B cell (primary cell): ENCODE data around the gene PMPCA. TPM values are rescaled to one million over a fixed set of nuclear protein-coding genes. Genes with fewer than 3 reads are reported as not detected.

Experiments
- ATAC-seq: fragments of 200-7000 bp; cut with Tn5 transposase; one replicate; pipeline ENCODE4 v1.10.0; 2021; ENCODE audit warnings: low read depth, mild to moderate bottlenecking, moderate number of reproducible peaks, moderate library complexity
- CTCF ChIA-PET: fragments of 350-600 bp; sonication (Branson Sonifier 250); formaldehyde crosslinking; loops from one replicate; lab custom pipeline; 2021; ENCODE audit warnings: antibody characterized with exemption, inconsistent platforms; lab: Charles Lee
- POLR2A ChIA-PET: fragments of 350-600 bp; sonication (Branson Sonifier 250); formaldehyde crosslinking; loops from one replicate; lab custom pipeline; 2021; ENCODE audit warnings: antibody characterized with exemption; lab: Charles Lee
- DNase-seq: peaks from one replicate; pipeline ENCODE4 v3.0.0; 2013
- H2AFZ ChIP-seq: 2 replicates; pipeline ENCODE4 v1.6.1; 2012; ENCODE audit warnings: mild to moderate bottlenecking, low read depth, low read length; ENCODE audit not compliant: insufficient read depth, poor library complexity, severe bottlenecking
- H3K27ac ChIP-seq, 2 donors: 1 replicate in 1 of 2; 2 replicates in 1 of 2; pipeline ENCODE4 v1.5.1; 2012 to 2013; ENCODE audit warnings: low read length in 2 of 2, mild to moderate bottlenecking in 2 of 2, moderate library complexity in 1 of 2
- H3K27me3 ChIP-seq, 4 experiments: fragments of 200-600 bp in 1 of 4; sonication (generic) in 1 of 4; replicated peaks in 1 of 4; 1 replicate in 2 of 4; 2 replicates in 2 of 4; pipeline versions ENCODE4 v1.6.1 to v1.7.0; 2013 to 2016; ENCODE audit warnings: low read length in 3 of 4, mild to moderate bottlenecking in 2 of 4, mixed read lengths in 1 of 4, moderate library complexity in 1 of 4; ENCODE audit not compliant: insufficient read depth in 4 of 4, control insufficient read depth in 3 of 4; ENCODE audit errors: control extremely low read depth in 1 of 4
- H3K36me3 ChIP-seq, 2 experiments: replicated peaks in 1 of 2; 1 replicate in 1 of 2; 2 replicates in 1 of 2; pipeline versions ENCODE4 v1.6.1 to v1.7.1; 2013; ENCODE audit warnings: low read length in 1 of 2; ENCODE audit not compliant: insufficient read depth in 2 of 2, control insufficient read depth in 1 of 2; ENCODE audit errors: control extremely low read depth in 1 of 2, extremely low read depth in 1 of 2
- H3K4me1 ChIP-seq, 2 donors: fragments of 200-600 bp in 1 of 2; sonication (generic) in 1 of 2; 1 replicate in 1 of 2; 2 replicates in 1 of 2; pipeline versions ENCODE4 v1.5.1 to v1.6.1; 2013 to 2017; ENCODE audit warnings: low read length in 2 of 2; ENCODE audit not compliant: control insufficient read depth in 2 of 2, insufficient read depth in 2 of 2
- H3K4me2 ChIP-seq: replicated peaks from 2 replicates; pipeline ENCODE3; 2012; ENCODE audit warnings: mild to moderate bottlenecking, low read depth, low read length; ENCODE audit not compliant: poor library complexity, severe bottlenecking
- H3K4me3 ChIP-seq, 5 experiments: fragments of 200-600 bp in 1 of 5; sonication (generic) in 1 of 5; 1 replicate in 3 of 5; 2 replicates in 2 of 5; pipeline versions ENCODE4 v1.5.1 to v1.7.0; 2011 to 2016; ENCODE audit warnings: low read length in 4 of 5, mild to moderate bottlenecking in 4 of 5, low read depth in 2 of 5, control low read depth in 1 of 5, moderate library complexity in 1 of 5; ENCODE audit not compliant: insufficient read depth in 1 of 5; ENCODE audit errors: control extremely low read depth in 1 of 5, extremely low read depth in 1 of 5
- H3K79me2 ChIP-seq: fragments of 200-600 bp; sonication (generic); one replicate; pipeline ENCODE4 v1.6.0; 2016; ENCODE audit warnings: low read length; ENCODE audit not compliant: control insufficient read depth, insufficient read depth
- H3K9ac ChIP-seq: fragments of 200-600 bp; sonication (generic); 2 replicates; pipeline ENCODE4 v1.6.1; 2017; ENCODE audit warnings: mild to moderate bottlenecking, low read length, moderate library complexity
- H3K9me3 ChIP-seq, 3 donors: one replicate each; pipeline versions ENCODE4 v1.6.1 to v1.7.1; 2013; ENCODE audit warnings: low read length in 2 of 3; ENCODE audit not compliant: control insufficient read depth in 2 of 3, insufficient read depth in 1 of 3; ENCODE audit errors: control extremely low read depth in 1 of 3
- H4K20me1 ChIP-seq: 2 replicates; pipeline ENCODE4 v1.6.0; 2012; ENCODE audit warnings: mild to moderate bottlenecking, low read length; ENCODE audit not compliant: insufficient read depth, control insufficient read depth, poor library complexity, severe bottlenecking
- H3K27ac Mint-ChIP-seq: one replicate; pipeline ENCODE4 v1.8.0; 2021; ENCODE audit warnings: mixed read lengths
- H3K27me3 Mint-ChIP-seq: one replicate; pipeline ENCODE4 v1.8.0; 2021; ENCODE audit warnings: mixed read lengths
- H3K4me1 Mint-ChIP-seq: one replicate; pipeline ENCODE4 v1.8.0; 2021; ENCODE audit warnings: mixed read lengths
- H3K4me3 Mint-ChIP-seq: one replicate; pipeline ENCODE4 v1.8.0; 2021; ENCODE audit warnings: mixed read lengths
- H3K9me3 Mint-ChIP-seq: one replicate; pipeline ENCODE4 v1.8.0; 2022; ENCODE audit warnings: mixed read lengths; ENCODE audit not compliant: insufficient read depth
- CTCF ChIP-seq: fragments of 200-600 bp; IDR thresholded peaks from one replicate; pipeline ENCODE4 v1.8.0; 2022; ENCODE audit warnings: antibody characterized with exemption, mild to moderate bottlenecking
- EZH2 ChIP-seq: IDR thresholded peaks from 2 replicates; pipeline ENCODE4 v1.6.1; 2012; ENCODE audit warnings: borderline replicate concordance, low read depth, mild to moderate bottlenecking, moderate library complexity, low read length; ENCODE audit not compliant: insufficient read depth, poor library complexity, severe bottlenecking
- WGBS: methylation state at CpG from one replicate; pipeline ENCODE4 v1.1.5; 2013; ENCODE audit warnings: missing lambda C conversion rate; ENCODE audit not compliant: insufficient coverage; 5-methylcytosine and 5-hydroxymethylcytosine counted together
- intact Hi-C: fragments of 100-400 bp; cut with micrococcal nuclease; formaldehyde crosslinking; loops from one replicate; pipeline ENCODE4 v1.10.0; 2022
- polyA plus RNA-seq: library from polyadenylated mRNA; depleted of rRNA; stranded (reverse); fragments of >200 nt; gene quantifications from 2 replicates; pipeline ENCODE4 v1.2.3, GENCODE V29; 2012
- total RNA-seq, 2 donors: library from RNA; stranded (reverse); fragments of 120-200 nt in 1 of 2; gene quantifications; 1 replicate in 1 of 2; 2 replicates in 1 of 2; pipeline versions ENCODE4 v1.2.3 to v1.2.4, GENCODE V29; 2013 to 2022

PMPCA gene
- total and polyA plus RNA-seq, 2 donors (not counting 1 experiment from before 2014, with no cell fraction given) = 64.4 to 72.2 TPM

DNA sequence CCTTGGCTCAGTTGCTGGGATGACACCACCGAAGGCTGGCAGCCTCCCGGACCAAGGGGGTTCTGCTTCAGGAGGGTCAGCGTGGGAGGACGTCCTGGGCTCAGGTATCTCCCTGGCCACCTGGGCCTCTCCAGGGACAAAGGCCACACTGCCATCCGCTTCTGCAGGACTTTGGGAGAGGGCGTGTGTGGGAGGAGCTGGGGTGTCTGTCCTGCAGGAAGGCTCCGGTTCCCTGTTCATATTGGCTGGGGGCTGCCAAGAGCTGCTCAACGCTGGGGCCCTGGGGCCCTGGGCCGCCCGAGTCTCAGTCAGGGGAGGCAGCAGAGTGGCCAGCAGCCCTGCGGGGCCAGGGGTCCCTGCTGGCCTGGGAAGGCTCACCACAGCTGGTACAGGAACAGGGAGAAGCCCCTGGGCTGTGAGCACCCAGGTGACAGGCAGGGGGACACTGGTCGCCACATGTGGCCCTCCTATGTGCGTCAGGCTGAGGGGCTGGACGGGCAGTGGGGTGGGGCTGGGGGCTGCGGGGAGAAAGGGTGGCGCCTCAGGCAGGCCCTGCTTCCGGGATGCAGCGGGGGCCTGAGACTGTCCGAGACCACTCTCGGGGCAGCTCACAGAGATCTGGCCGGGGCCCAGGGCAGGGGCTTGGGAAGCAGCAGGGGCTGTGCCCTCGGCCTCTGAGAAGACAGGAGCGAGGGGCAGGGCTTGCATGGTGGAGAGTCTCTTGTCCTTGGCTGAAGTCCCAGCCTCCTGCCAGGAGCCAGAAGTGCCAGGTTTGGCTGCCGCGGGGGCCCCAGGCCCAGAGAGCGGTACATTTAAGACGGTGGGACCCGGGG, 32.1 kb upstream of the PMPCA start:
- H3K9ac ChIP-seq = no peak overlapping the region
- ChIA-PET POLR2A (no interaction called here), CTCF (interaction anchor here (0.9 kb wide), 1 partner anchor 13 kb away, joined by 3 read pairs; no protein-coding TSS in a partner anchor)
- no peaks in the 10 kb centered on the region for H4K20me1 ChIP-seq
- no peak overlapping the region for H3K4me2 ChIP-seq
- no peaks in the 10 kb centered on the region for H3K27me3 Mint-ChIP-seq
- H2AFZ ChIP-seq = no peak overlapping the region
- no peak overlapping the region for H3K27ac ChIP-seq
- H3K4me3 Mint-ChIP-seq = no peak overlapping the region
- no peaks in the 10 kb centered on the region for H3K79me2 ChIP-seq
- H3K4me1 ChIP-seq = peaks cover 2 to 3% of the 10 kb centered on the region in 2 donors
- H3K36me3 ChIP-seq = peaks cover 0 to 17% of the 10 kb centered on the region in 2 experiments
- DNase-seq = no peak
- WGBS = 96% methylated on average over 25 of the region's 28 CpGs
- no peak for TF ChIP-seq CTCF
- TF ChIP-seq EZH2 = no peak
- H3K9me3 Mint-ChIP-seq = no peaks in the 10 kb centered on the region
- no peaks in the 10 kb centered on the region for H3K27me3 ChIP-seq
- H3K4me1 Mint-ChIP-seq = no peaks in the 10 kb centered on the region
- intact Hi-C loops = no loop called here
- no peak overlapping the region for H3K27ac Mint-ChIP-seq
- no peak overlapping the region for H3K4me3 ChIP-seq
- no peaks in the 10 kb centered on the region for H3K9me3 ChIP-seq
- no peak for ATAC-seq

DNA sequence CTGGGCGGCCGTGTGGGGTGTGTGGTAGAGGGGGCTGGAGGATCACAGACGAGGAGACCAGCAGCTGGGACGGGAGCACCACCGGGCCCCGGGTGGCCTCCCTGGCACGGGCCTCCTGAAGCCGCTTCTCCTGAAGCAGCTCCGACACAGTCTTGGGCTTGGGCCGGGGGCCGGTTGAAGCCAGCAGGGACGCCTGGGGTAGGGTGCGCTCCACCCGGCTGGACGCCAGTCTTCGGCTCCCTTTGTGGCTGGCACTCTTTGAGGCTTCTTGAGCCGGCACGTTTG, 31.5 kb upstream of the PMPCA start:
- Histone ChIP-seq H3K79me2 (no peaks in the 10 kb centered on the region), H3K27me3 (no peaks in the 10 kb centered on the region), H3K36me3 (peaks cover 0 to 17% of the 10 kb centered on the region in 2 experiments), H3K4me1 (no peaks in the 10 kb centered on the region), H4K20me1 (no peaks in the 10 kb centered on the region), H3K9me3 (no peaks in the 10 kb centered on the region), H3K9ac (no peak overlapping the region), H3K4me2 (no peak overlapping the region), H3K27ac (no peak overlapping the region), H3K4me3 (no peak overlapping the region), H2AFZ (no peak overlapping the region)
- no peaks in the 10 kb centered on the region for H3K27me3 Mint-ChIP-seq
- intact Hi-C loops = no loop called here
- TF ChIP-seq CTCF (no peak), EZH2 (no peak)
- ChIA-PET CTCF (interaction anchor here (0.9 kb wide), 1 partner anchor 14 kb away, joined by 3 read pairs; no protein-coding TSS in a partner anchor), POLR2A (no interaction called here)
- H3K4me1 Mint-ChIP-seq = no peaks in the 10 kb centered on the region
- 97% methylated on average over 18 of the region's 18 CpGs for WGBS
- ATAC-seq = no peak
- H3K27ac Mint-ChIP-seq = no peak overlapping the region
- H3K9me3 Mint-ChIP-seq = no peaks in the 10 kb centered on the region
- no peak for DNase-seq
- H3K4me3 Mint-ChIP-seq = no peak overlapping the region
